NB4 (cell line): Measurements from ENCODE around the gene ITGAX.

Experiments used
- DNase-seq: peaks from one replicate; pipeline ENCODE4 v3.0.0; 2010; ENCODE audit warnings: low read depth
- H3K4me3 ChIP-seq: one replicate; pipeline ENCODE4 v1.5.1; 2011; ENCODE audit warnings: mild to moderate bottlenecking, low read depth, low read length, moderate library complexity
- CTCF ChIP-seq: IDR thresholded peaks from one replicate; pipeline ENCODE4 v1.5.1; 2012; ENCODE audit warnings: low read depth, low read length
- MYC ChIP-seq: IDR thresholded peaks from 2 replicates; pipeline ENCODE4 v1.6.1; 2011; ENCODE audit warnings: low read depth, low read length
- POLR2A ChIP-seq: IDR thresholded peaks from 2 replicates; pipeline ENCODE4 v1.6.1; 2011; ENCODE audit warnings: mild to moderate bottlenecking; ENCODE audit not compliant: insufficient read length; ENCODE audit errors: extremely low read depth
- TF ChIP-seq, protein P1 (sequence below): IDR thresholded peaks from 2 replicates; pipeline ENCODE4 v1.6.1; 2011; ENCODE audit warnings: low read depth, low read length

Gene ITGAX

GRCh38 chr16:31377210-31377903 lies 22.4 kb downstream of the ITGAX start:
- H3K4me3 ChIP-seq: no peak overlapping the region
- TF ChIP-seq POLR2A (no peak), MYC (no peak), CTCF (no peak)
- TF ChIP-seq, protein P1, sequence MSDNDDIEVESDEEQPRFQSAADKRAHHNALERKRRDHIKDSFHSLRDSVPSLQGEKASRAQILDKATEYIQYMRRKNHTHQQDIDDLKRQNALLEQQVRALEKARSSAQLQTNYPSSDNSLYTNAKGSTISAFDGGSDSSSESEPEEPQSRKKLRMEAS: no peak
- DNase-seq: no peak

DNA sequence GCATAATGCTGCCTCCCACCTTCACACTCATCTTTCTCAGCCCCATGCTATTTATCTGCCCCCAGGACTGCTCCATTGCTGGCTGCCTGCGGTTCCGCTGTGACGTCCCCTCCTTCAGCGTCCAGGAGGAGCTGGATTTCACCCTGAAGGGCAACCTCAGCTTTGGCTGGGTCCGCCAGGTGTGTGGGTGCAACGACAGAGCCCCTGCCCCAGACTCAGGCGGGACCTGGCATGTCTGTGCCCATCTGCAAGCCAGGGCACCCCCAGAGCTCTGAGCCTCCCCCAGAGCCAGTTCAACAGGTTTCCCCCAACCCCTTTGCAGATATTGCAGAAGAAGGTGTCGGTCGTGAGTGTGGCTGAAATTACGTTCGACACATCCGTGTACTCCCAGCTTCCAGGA lies 25.2 kb downstream of the ITGAX start:
- H3K4me3 ChIP-seq: no peak overlapping the region
- TF ChIP-seq, protein P1: no peak
- TF ChIP-seq CTCF (no peak), MYC (no peak), POLR2A (no peak)
- no peak for DNase-seq

DNA sequence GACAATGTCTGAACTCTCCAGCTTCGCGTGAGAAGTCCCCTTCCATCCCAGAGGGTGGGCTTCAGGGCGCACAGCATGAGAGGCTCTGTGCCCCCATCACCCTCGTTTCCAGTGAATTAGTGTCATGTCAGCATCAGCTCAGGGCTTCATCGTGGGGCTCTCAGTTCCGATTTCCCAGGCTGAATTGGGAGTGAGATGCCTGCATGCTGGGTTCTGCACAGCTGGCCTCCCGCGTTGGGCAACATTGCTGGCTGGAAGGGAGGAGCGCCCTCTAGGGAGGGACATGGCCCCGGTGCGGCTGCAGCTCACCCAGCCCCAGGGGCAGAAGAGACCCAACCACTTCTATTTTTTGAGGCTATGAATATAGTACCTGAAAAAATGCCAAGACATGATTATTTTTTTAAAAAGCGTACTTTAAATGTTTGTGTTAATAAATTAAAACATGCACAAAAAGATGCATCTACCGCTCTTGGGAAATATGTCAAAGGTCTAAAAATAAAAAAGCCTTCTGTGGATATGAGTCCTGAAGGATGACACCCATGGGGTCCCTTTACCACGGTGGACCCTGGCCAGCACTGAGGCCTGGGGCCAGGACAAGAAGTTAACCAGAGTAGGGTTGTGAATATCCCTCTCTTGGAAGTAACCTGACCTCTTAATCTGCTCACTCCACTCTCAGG lies 27.6 kb downstream of the ITGAX start:
- DNase-seq: peak; percentile 86
- no peak overlapping the region for H3K4me3 ChIP-seq
- TF ChIP-seq CTCF (peak; percentile 92), POLR2A (no peak), MYC (peak; percentile 49; the same call in 1 of the 2 replicates)
- TF ChIP-seq, protein P1: peak; percentile 61; the same call in 1 of the 2 replicates

- H3K4me3 ChIP-seq: no peak overlapping the region
- TF ChIP-seq MYC (no peak), CTCF (no peak), POLR2A (no peak)
- TF ChIP-seq, protein P1: no peak
- DNase-seq: no peak
These were observed 30.7 kb downstream of the ITGAX start for GRCh38 chr16:31385680-31386079.

DNA sequence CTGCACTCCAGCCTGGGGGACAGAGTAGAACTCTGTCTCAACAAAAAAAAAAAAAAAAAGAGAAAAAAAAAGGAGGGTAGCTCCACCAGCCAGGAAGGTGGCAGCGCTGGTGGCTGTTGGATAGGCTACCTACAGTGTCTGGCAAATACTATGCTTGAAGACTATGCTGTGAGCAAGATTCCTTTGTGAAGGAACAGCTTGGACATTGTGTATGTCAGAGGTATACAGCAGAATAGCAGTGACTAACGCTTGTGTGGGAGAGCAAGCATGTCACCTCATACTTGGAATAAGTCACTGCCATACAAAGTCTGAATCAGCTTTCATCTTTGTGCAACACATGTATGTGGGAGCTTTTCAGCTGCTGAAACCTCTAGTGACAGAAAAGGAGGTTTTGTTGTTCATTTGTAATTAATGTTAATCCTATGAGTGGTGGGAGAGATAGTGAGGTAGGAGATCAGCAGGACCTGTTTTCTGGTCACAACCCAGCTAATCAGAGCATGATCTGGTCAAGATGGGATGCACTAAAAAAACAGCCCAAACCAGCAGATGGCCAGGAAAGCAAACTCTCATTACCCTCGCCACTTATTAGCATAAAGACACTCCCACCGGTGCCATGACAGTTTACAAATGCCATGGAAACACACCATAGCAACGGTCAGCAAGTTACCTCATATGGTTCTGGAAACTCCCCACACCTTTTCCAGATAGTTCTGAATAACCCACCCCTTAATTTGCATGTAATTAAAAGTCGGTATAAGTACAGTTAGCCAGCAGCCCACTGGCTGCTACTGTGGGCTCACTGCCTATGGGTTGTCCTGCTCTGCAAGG lies 31.4 kb downstream of the ITGAX start:
- TF ChIP-seq, protein P1: peak; percentile 11; the same call in 1 of the 2 replicates
- TF ChIP-seq MYC: no peak
- DNase-seq: peak; percentile 73
- no peak overlapping the region for H3K4me3 ChIP-seq
